ENCODE results near the gene SCP2.

DNA sequence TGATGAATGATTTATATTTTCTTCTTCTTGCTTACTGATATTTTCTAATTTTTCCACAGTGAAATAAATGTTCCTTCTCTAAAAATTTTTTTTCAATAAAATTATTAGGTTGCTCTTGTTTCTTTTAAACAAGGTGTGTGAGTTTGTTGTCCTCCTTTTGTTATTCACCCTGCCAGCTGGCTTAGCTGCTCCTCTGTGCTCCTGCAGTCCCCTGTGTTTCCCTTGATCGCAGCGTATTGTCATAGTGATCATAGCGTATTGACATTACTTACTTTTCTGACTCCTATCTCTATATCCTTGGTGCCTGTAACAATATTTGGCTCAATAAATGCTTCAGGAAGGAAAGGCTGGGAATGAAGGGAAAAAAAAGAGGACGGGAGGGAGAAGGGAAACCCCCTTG lies 110.1 kb downstream of the SCP2 start:
- TF ChIP-seq POLR2A (IDR thresholded peaks at IDR 0.05): no peak
- TF ChIP-seq, protein P1, sequence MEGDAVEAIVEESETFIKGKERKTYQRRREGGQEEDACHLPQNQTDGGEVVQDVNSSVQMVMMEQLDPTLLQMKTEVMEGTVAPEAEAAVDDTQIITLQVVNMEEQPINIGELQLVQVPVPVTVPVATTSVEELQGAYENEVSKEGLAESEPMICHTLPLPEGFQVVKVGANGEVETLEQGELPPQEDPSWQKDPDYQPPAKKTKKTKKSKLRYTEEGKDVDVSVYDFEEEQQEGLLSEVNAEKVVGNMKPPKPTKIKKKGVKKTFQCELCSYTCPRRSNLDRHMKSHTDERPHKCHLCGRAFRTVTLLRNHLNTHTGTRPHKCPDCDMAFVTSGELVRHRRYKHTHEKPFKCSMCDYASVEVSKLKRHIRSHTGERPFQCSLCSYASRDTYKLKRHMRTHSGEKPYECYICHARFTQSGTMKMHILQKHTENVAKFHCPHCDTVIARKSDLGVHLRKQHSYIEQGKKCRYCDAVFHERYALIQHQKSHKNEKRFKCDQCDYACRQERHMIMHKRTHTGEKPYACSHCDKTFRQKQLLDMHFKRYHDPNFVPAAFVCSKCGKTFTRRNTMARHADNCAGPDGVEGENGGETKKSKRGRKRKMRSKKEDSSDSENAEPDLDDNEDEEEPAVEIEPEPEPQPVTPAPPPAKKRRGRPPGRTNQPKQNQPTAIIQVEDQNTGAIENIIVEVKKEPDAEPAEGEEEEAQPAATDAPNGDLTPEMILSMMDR (IDR thresholded peaks at IDR 0.05): no peak
- no peak for TF ChIP-seq POLR2AphosphoS5 (IDR thresholded peaks at IDR 0.05)
- no peak for TF ChIP-seq EP300 (IDR thresholded peaks at IDR 0.05)
